Calu3 (cell line): ENCODE results near the gene CLCN3. TPM values are rescaled to one million over a fixed set of nuclear protein-coding genes. Genes with fewer than 3 reads are reported as not detected.
A peak's percentile ranks its signal among the peaks of the same experiment; 100 is the strongest.
"Not testable (repeated sequence)": the region's sequence is repeated elsewhere in the genome, so short reads cannot be mapped to it uniquely, and the experiment has no call there.

Source experiments
- Bru-seq: library from RNA; stranded (reverse); fragments of 400-500 nt; gene quantifications from one replicate; lab custom pipeline; 2021; lab: Mats Ljungman, UMichigan
- BruChase-seq, 2 experiments: library from RNA; stranded (reverse); fragments of 400-500 nt; gene quantifications; one replicate each; lab custom pipeline; 2021; lab: Mats Ljungman, UMichigan
- BruUV-seq: library from RNA; stranded (reverse); fragments of 400-500 nt; replicated peaks from 2 replicates; lab custom pipeline; 2021; lab: Mats Ljungman, UMichigan
- CTCF ChIA-PET: fragments of 300-600 bp; sonication (Branson Sonifier 250); formaldehyde crosslinking; loops from one replicate; lab custom pipeline; 2022; ENCODE audit warnings: antibody characterized with exemption; lab: Charles Lee
- DNase-seq: peaks from one replicate; pipeline ENCODE4 v3.0.0; 2022
- H3K27ac Mint-ChIP-seq: one replicate; pipeline ENCODE4 v1.8.0; 2022; ENCODE audit warnings: mixed read lengths; ENCODE audit not compliant: unreplicated experiment
- H3K27me3 Mint-ChIP-seq: one replicate; pipeline ENCODE4 v1.8.0; 2022; ENCODE audit warnings: mixed read lengths; ENCODE audit not compliant: unreplicated experiment
- H3K36me3 Mint-ChIP-seq: one replicate; pipeline ENCODE4 v1.8.0; 2022; ENCODE audit warnings: mild to moderate bottlenecking, moderate library complexity, mixed read lengths; ENCODE audit not compliant: insufficient read depth, unreplicated experiment
- H3K4me1 Mint-ChIP-seq: one replicate; pipeline ENCODE4 v1.8.0; 2022; ENCODE audit warnings: mild to moderate bottlenecking, low read depth, mixed read lengths; ENCODE audit not compliant: unreplicated experiment
- H3K4me3 Mint-ChIP-seq: one replicate; pipeline ENCODE4 v1.8.0; 2022; ENCODE audit warnings: mild to moderate bottlenecking, low read depth, moderate library complexity, mixed read lengths; ENCODE audit not compliant: unreplicated experiment
- H3K9me3 Mint-ChIP-seq: one replicate; pipeline ENCODE4 v1.8.0; 2022; ENCODE audit warnings: low read depth, mixed read lengths; ENCODE audit not compliant: unreplicated experiment
- CTCF ChIP-seq: fragments of 200-600 bp; IDR thresholded peaks from one replicate; pipeline ENCODE4 v1.8.0; 2022; ENCODE audit warnings: antibody characterized with exemption; ENCODE audit not compliant: unreplicated experiment
- intact Hi-C: fragments of 100-400 bp; cut with micrococcal nuclease; formaldehyde crosslinking; loops from one replicate; pipeline ENCODE4 v1.10.0; 2022; ENCODE audit not compliant: unreplicated experiment
- long read RNA-seq: library from polyadenylated mRNA; stranded (forward); transcript quantifications from one replicate; pipeline ENCODE4 v2.0.0, GENCODE V29; 2022
- total RNA-seq: library from RNA; stranded (reverse); gene quantifications from 2 replicates; pipeline ENCODE4 v1.2.3, GENCODE V29; 2022

CLCN3 gene
- 55.7 and 57.8 TPM in 2 replicates for total RNA-seq
- Bru-seq, nascent RNA: percentile 86 among the genes with signal in this experiment
- BruChase-seq, experiment 1, labeled RNA remaining after a 6-hour chase: percentile 86 among the genes with signal in this experiment
- BruChase-seq, experiment 2, labeled RNA remaining after a 2-hour chase: percentile 75 among the genes with signal in this experiment
- long read RNA-seq, full-length matches to known transcripts: 14 of 25 reads
- long read RNA-seq, partial matches to known transcripts: 3 of 25 reads
- long read RNA-seq, other reads (novel, unspliced or antisense): 8 of 25 reads

GRCh38 chr4:169619958-169620879 lies at the start of gene CLCN3:
Gene CLCN3, plus strand, starts transcription at chr4:169620578. Its CDS starts 15,351 bp downstream, at chr4:169635929.
- Mint-ChIP-seq H3K4me3 (peak within 1 kb of the TSS; percentile 87), H3K27ac (peak within 1 kb of the TSS; percentile 97), H3K27me3 (no peaks in the 10 kb centered on the region), H3K36me3 (peaks cover 23% of the 10 kb centered on the region), H3K4me1 (peaks cover 7% of the 10 kb centered on the region), H3K9me3 (no peaks in the 10 kb centered on the region)
- no peak for TF ChIP-seq CTCF
- BruUV-seq: no TSS peak
- DNase-seq: peak; percentile 94
- CTCF ChIA-PET: interaction anchor here (0.7 to 0.8 kb wide), 2 partner anchors 13 to 39 kb away, joined by 3 read pairs; no protein-coding TSS in a partner anchor
- intact Hi-C loops: loop anchor here (10.0 kb wide), 1 partner anchor 105 kb away; no protein-coding TSS in a partner anchor

- BruUV-seq, CTCF ChIA-PET, H3K36me3 Mint-ChIP-seq: not testable (repeated sequence)
Measured at GRCh38 chr4:169571012-169571411, 49.4 kb upstream of the CLCN3 start.

GRCh38 chr4:169571435-169571834 lies 48.9 kb upstream of the CLCN3 start:
- no peaks in the 10 kb centered on the region for H3K4me1 Mint-ChIP-seq
- peaks cover 2% of the 10 kb centered on the region for H3K36me3 Mint-ChIP-seq
- BruUV-seq: no TSS peak
- no peaks in the 10 kb centered on the region for H3K27me3 Mint-ChIP-seq
- no peak for TF ChIP-seq CTCF
- DNase-seq: no peak
- CTCF ChIA-PET: no interaction called here
- H3K9me3 Mint-ChIP-seq: no peaks in the 10 kb centered on the region
- no peak overlapping the region for H3K27ac Mint-ChIP-seq
- intact Hi-C loops: no loop called here
- H3K4me3 Mint-ChIP-seq: no peak overlapping the region

More at GRCh38 chr4:169571012-169571411, 49.4 kb upstream of the CLCN3 start:
- H3K27ac Mint-ChIP-seq, H3K4me1 Mint-ChIP-seq, intact Hi-C loops, DNase-seq, H3K4me3 Mint-ChIP-seq, H3K27me3 Mint-ChIP-seq, H3K9me3 Mint-ChIP-seq: not testable (repeated sequence)

GRCh38 chr4:169573889-169574288 lies 46.5 kb upstream of the CLCN3 start:
- DNase-seq: no peak
- CTCF ChIA-PET: interaction anchor here (0.7 kb wide), 1 partner anchor 38 kb away, joined by 6 read pairs; the partner anchor contains the start of gene NEK1
- no peaks in the 10 kb centered on the region for H3K9me3 Mint-ChIP-seq
- H3K4me1 Mint-ChIP-seq: no peaks in the 10 kb centered on the region
- TF ChIP-seq CTCF: no peak
- H3K27ac Mint-ChIP-seq: no peak overlapping the region
- H3K36me3 Mint-ChIP-seq: no peaks in the 10 kb centered on the region
- H3K27me3 Mint-ChIP-seq: no peaks in the 10 kb centered on the region
- intact Hi-C loops: no loop called here
- H3K4me3 Mint-ChIP-seq: no peak overlapping the region
- BruUV-seq: no TSS peak
